LoVo (cell line): ENCODE measurements around the gene ZNG1C.
"Not testable (repeated sequence)": the region's sequence is repeated elsewhere in the genome, so short reads cannot be mapped to it uniquely, and the experiment has no call there.

Experiments
- DNase-seq: peaks from one replicate; pipeline ENCODE4 v3.0.0-alpha.2; 2016; ENCODE audit warnings: low spot score

The ZNG1C gene

DNA sequence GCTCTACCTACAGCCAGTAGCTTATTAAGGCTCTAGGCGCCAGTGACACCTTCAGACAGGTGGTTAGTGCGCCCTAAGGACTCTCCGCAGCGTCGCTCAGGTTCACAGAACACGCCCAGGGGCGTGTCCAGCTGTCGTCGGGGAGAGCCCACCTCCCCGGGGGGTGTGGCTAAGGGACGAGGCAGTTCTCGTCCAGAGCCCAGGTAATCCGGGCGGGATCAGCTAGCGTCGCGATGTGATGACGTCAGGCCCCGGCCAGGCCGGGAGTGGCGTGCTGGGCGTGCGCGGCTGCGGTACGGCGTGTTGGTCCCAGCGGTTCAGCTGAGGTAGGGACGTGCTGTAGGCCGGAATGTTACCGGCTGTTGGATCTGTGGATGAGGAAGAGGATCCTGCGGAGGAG, at the start of gene ZNG1C:
Gene ZNG1C (plus strand): TSS at position 301 of the 400 bp plus-strand sequence. CDS start 49 bp downstream, at position 350.
- DNase-seq: not testable (repeated sequence)

DNA sequence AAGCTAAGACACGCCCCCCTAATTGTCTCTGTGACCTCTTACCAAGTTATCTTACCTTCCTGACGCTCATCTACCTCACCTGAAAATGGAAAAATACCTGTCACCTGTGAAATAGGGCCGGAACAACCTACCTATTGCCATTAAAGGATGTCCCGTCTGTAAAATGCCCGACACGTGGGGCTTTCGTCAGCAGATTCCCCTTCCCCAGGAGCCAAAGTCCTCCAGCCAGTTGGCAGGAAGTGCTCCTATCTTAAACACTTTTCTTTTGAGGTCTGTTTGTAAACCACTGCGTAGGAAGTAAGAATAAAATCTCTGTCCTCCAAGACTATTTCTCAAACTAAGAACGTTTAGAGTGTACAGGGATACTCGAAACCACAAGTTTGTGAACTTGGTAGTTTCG, 654 bp downstream of the ZNG1C start:
- DNase-seq: not testable (repeated sequence)

DNA sequence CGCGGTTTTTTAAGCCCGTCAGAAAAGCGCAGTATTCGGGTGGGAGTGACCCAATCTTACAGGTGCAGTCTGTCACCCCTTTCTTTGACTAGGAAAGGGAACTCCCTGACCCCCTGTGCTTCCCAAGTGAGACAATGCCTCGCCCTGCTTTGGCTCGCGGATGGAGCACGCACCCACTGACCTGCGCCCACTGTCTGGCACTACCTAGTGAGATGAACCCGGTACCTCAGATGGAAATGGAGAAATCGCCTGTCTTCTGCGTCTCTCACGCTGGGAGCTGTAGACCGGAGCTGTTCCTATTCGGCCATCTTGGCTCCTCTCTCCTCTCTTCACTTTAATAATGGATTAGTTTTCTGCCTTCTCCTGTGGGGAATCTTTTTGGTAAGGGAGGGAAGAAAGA, 39.3 kb downstream of the ZNG1C start:
- DNase-seq: not testable (repeated sequence)

DNA sequence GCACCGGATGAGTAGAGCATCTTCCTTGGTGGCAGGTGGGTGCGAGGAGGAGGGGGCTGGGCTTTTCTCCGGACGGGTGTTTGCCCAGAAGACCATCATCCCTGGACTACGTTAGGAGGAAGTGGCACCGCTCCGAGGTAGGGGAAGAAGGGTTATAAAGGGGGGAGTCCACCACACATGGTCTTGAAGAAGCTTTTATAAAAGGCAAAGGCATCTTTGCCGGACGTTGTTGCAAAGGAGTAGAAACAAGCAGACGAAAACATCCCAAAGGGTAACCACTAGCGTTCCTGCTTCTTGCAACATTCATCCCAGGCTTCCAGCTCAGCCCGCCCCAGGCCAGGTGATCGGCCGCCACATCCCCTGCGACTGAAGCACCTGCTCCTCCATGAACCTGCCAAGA, 60.8 kb downstream of the ZNG1C start, which contains the start of gene FOXD4L3:
Gene FOXD4L3 (plus strand): TSS at position 301 of the 400 bp plus-strand sequence. CDS start 85 bp downstream, at position 386.
- not testable (repeated sequence) for DNase-seq

DNA sequence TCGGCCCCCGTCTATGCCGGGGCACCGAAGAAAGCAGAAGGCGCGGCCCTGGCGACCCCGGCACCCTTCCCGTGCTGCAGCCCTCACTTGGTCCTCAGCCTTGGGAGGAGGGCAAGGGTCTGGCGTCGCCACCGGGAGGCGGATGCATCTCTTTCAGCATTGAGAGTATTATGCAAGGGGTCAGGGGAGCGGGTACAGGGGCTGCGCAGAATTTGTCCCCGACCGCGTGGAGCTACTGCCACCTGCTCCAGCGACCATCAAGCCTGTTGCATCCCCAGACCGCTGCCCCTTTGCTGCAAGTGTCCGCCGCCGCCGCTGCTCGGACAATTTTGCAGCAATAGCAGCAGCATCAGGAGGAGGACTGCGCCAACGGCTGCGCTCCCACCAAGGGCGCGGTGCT, 62.0 kb downstream of the ZNG1C start:
- not testable (repeated sequence) for DNase-seq

DNA sequence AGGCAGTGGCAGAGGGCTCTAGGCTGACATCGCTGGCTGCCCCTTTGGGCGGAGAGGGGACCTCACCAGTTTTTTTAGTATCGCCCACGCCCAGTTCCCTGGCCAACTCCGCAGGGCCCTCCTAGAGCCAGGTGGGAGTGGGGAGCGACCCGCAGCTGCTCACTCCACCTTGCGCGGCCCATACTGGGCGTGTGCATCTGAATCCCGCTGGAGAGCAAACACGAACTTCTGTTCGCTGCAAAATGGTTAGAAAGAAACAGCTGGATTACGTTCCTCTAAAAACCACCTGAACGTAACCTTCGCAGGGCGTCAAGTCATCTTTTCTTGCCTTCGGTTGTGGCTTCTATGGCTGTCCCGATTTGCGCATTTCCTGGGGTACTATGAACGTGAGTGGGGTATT, 62.4 kb downstream of the ZNG1C start:
- not testable (repeated sequence) for DNase-seq

DNA sequence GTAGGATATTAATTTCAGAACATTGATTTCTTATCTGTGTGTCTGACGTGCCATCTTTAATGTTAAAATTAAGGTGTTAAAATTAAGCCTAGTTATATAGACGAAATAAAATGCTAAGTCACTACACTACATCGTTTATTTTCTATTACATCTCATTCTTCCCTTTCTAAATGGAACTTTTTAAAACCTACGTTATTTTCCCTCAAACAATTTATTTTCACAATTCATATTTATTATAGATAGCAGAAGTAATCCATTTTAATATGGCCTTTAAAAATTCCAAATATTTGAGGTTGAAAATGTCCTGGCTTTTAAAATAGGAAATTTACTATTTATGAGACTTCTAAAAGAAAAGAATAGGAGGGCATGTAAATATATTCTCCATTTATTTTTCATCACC, 63.0 kb downstream of the ZNG1C start:
- DNase-seq: not testable (repeated sequence)

DNA sequence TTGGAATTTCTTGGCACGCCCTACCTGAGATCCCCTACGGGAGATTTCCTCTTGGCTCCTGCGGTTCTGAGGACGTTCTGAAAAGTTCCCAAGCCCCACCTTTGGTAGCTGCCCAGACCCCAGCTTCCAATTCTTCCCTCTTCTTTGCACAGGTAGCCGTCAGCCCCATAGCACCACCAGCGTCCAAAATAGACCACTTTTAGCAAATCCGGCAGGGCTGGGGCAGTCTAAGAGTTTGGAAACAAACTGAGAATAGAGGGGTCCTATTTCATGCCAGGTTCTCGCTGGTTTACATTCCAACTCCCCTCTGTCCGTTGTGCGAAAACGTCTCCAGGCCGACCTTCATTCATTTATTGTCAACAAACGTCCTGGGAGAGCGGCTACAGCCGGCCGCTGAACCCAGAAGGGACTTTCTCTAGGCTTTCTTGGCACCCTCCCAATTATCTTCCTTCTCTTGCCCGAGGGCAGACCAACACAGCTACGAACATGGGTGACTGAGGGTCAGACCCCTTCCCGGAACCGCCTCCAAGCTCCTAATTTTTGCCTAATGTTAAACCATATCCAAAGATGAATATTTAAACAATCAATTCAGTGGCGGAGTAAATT, 64.0 kb downstream of the ZNG1C start:
- not testable (repeated sequence) for DNase-seq

DNA sequence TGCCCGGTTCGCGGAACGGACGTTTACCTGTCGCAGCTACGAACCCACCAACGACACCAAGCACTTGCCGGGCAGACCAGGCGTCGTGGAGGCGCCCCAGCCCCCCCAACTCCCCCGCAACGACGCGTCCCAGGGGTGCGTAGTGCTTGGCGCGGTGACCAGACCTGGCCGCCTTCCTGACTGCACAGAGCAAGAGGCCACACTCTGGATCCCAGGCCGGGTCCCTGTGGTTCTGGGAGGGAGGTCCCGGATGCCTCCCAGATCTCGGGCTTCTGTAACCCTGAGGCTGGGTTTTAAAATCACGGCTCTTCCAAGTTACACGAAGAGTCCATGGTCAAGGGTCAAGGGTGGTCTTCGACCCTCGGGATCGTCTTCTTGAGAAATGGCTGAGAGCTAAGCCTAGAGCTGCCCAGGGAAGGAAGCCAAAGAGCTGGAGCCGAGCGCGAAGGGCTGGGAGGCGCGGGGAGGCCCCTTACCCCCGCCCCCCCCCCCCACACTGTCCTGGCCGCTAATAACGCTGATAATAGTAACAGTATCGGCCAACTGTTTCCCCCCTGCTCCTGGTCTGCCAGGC, 64.7 kb downstream of the ZNG1C start:
- not testable (repeated sequence) for DNase-seq

DNA sequence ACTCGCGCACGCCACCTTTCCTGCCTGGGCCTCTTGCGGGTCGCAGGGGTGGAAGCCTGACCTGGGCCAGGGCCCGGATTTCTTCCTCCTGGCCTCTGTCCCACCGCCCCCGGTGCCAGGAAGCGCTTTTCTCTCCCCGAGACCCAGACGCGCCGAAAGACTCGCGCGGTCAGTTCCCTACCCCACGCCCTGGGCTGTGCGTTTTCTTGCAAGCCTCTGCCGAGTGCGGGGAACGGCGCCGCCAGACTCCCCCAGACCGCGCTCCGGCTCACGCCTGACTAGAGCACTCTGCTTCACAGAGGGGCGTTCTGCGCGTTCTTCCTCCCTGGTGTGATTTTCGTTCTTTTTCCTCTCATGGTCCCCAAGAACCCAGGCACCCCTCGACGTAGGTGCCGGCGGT, 65.3 kb downstream of the ZNG1C start:
- not testable (repeated sequence) for DNase-seq

DNA sequence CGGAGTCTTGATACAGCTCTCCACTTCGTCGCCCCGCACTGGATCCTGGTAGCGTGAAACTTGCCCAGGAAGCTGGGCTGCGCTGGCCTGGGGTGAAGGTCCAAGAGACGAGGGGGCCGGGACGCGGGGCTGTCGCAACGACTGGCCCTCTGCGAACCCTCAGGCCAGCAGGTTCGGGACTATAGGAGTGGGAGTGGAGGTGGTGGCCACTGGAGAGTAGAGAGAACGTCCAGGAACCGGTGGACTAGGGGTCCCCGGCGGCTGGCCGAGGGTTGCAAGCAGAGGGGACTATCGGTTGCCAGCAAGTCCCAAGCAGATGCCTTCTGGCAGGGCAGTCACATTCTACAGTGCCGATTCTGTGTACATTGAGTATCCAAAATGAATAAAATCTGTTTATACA, 65.9 kb downstream of the ZNG1C start:
- DNase-seq: not testable (repeated sequence)

DNA sequence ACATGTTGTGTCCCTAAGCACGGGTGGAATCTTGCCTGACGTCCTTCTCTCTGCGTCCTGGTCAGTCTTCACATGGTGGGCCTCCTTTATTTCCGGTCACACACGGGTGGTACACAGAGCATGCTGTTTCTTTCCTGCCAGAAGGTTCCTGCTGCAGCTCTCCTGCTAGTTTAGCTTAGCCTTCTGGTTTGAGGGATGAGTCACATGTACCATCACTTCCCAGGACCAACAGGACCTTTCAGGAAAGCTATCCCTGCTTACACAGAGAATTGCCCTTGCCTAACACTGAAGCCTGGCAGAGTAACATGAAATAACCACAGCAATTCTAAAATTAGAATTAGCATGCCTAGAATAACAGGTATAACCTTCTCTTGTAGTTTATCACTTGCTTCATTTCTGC, 69.4 kb downstream of the ZNG1C start:
- DNase-seq: not testable (repeated sequence)

DNA sequence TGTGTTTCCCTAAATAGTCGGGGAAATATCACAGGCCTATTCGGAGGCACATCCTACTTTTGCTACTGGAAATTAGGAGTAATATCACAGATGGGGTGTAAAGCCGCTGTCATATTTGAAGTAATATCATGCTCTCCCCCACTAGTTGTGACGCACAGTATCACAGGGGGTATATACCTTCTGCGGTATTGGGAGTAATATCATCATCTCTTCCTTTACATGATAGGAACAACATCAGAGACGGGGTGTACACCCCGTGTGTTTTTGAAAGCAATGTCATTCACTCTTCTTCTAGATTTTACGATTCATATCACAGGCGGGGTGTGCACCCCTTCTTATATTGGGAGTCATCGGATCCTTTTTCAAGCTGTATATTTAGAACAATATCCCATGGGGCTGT, 76.4 kb downstream of the ZNG1C start:
- not testable (repeated sequence) for DNase-seq

DNA sequence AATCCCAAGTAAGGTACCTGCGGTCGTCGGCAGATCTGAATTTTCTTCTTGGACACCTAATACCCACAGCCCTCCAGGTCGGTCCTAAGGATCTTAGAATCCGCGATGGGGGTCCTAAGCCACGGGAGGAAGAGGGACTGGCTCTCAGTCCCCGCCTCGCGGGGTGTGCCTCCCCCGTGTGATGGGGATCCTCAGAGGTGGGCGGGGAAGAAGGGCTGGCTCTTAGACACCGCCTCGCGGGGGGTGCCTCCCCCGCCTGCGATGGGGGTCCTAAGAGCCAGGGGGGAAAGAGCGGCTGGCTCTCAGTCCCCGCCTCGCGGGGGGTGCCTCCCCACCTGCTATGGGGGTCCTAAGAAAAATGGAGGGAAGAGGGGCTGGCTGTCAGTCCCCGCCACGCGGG, 82.0 kb downstream of the ZNG1C start:
- DNase-seq: not testable (repeated sequence)

DNA sequence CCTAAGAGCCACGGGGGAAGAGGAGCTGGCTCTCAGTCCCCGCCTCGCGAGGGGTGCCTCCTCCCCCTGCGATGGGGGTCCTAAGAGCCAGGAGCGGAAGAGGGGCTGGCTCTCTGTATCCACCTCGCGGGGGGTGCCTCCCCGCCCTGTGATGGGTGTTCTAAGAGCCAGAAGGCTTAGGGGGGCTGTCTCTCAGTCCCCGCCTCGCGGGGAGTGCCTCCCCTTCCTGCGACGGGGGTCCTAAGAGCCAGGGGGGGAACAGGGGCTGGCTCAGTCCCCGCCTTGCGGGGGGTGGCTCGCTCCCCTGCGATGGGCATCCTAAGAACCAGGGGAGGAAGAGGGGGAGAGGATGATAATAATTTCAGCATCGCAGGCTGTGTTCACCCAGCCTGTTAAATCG, 82.7 kb downstream of the ZNG1C start:
- not testable (repeated sequence) for DNase-seq

DNA sequence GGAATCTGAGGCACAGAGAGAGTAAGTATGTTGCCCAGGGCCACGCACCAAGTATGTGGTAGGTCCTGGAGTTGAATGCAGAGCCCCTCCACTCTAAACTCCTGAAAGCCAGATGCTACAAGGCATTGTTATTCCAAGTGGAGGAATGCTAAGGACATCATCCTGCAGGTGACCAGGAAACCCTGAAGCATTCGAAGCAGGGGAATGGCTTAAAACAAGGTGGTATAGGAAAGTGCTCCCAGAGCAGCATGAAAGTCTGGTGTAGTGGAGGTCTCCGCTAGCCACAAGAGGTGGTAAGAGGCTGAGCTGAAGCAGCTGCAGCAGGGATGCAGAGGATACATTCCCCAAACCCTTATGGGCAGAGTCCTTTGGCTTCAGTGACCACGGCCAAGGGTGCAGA, 87.3 kb downstream of the ZNG1C start:
- DNase-seq: not testable (repeated sequence)

DNA sequence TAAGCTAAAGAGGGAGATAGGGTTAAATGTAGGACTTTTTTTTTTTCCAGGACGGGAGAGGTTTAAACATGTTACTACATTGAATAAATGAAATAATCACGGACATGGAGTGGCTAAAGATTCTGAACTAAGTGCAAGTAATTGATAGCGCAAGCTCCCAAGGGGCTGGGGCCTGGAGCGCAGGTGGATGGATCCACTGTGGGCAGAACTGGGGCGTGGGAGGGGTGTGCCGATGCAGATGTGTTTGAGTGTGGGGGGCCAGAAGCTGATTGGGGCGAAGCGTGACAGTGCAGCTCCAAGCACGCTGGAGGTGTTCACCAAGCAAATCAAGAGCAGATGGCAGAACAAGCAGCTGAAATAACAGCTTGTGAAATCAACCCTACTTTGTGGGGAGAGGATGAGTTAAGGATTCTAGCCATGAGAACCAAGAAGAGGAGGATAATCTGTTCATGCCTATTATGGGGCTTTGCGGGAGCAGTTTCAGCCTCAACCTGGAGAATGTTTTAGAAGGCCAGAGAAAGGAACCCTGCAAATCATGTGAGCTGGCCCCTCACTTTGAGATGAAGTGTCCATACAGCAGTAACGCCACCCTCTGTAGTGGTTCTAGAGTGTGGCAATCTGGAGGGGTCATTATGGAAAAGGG, 88.9 kb downstream of the ZNG1C start:
- not testable (repeated sequence) for DNase-seq

DNA sequence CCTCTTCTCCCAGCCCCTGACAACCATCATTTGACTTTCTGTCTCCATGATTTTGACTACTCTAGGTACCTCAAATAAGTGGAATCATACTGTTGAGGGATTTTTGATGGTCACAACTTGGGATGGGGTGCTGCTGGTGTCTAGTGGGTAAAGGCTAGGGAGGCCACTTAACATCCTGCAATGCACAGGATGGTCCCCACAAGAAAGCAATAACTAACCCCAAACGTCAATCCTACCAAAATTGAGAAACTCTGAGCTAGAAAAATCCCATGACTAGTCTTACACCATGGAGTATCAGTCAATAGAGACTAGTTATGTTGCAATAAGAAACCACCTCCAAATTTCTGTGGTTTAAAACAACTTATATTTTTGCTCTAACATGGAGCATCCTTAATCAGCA, 90.3 kb downstream of the ZNG1C start:
- not testable (repeated sequence) for DNase-seq

DNA sequence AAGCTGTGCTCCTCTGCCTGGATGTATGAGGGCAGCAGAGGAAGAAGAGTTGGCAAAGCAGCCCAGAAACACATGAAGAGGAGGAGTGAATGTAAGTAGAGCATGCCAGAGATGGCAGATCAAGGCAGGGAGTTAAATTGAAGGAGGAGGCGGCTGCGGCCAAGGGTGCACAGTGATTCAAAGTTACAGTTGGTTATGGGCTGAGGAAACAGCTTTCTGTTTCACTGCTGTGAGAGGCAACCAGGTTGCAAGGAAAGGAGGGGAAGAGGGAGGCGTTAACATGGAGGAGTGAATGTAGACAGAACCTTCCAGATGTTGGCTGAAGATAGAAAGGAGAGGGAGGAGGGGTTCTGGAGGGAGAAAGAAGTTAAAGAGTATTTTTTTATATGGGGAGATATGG, 94.2 kb downstream of the ZNG1C start:
- not testable (repeated sequence) for DNase-seq

DNA sequence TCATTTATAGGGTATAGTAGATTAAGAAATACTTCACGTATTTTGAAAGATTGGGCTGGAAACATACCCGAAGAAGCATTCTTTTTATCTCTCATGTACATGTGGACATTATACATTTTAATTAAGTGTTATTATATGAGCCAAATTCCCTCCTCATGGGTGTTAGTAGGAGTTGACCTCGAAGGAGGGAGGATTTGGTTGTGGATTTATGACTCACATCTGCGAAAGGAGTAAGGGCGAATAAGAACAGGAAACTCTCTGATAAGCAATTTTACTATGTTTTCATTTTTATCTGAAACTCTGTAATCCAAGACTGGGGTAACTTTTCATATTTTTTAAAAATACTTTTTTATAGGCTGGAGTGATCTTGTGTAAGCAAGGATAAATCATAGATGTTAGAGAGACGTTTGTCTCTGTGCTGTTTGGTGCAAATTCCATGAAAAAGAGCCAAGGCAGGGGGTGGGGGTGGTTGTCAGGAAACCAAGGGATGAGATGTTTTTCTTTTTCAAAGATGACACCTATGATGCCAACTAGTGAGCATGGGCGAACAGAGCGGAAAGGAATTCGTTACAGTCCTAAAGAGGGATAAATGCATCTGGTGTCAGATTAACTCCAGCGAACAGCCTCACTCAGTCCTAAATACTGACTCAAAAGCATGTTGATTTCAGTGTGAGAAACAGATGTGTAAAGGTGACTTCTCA, 95.0 kb downstream of the ZNG1C start:
- DNase-seq: not testable (repeated sequence)

DNA sequence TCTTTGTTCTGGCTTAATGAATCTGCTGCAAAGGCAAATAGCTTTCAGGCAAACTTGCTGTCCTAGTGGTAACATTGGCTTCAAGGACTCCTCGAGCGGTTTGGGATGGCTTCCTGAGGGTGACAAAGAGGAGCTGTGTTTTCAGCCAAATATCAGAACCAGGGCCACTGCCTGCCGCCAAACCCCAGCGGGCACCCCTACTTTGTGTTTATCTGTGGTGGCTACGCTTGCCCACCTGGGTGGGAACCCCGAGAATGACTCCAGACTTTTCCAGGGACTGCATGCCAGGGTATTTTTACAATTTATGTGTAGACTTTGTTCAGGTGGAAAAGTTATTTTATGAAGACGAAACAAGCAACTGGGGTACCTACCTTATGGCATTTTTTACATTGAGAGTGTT, 96.2 kb downstream of the ZNG1C start:
- DNase-seq: not testable (repeated sequence)

DNA sequence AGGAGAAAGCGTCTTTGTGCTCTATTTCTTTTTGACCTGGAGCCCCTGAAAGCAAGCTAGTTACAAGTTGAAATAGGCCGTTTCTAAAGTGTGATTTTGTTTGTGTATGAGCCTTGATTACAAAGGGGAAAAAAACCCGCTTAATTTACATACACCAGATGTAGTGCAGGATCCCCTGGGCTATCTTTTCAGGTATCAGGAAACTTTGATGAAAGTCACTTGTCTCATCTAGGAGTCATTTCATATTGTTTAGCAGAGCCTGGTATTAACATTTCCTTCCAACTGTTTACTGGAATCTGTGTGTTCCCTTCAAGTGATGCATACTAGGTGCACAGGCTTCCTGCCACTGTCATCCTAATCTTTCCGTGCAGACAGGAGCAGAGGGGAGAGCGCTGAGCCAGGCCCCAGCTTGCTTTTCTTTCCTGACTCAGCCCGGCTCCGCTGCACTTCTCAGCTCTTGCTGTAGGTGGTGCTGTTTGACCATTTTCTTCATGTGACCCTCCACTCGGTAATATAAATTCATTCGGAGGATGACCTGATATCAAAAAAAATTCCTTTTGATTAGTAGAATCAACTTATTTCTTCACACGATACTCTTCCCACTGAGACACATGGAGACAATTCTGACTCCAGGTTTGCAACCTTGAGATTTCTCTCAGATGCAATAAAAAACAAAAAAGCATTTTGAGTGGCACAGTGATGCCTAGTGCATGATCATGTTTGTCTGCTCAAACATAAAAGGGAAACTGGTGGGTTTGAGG, 100.7 kb downstream of the ZNG1C start:
- not testable (repeated sequence) for DNase-seq
